Sigmoid colon (tissue), 7 donors: ENCODE measurements around the gene HOXA6. TPM values are rescaled to one million over a fixed set of nuclear protein-coding genes. Genes with fewer than 3 reads are reported as not detected.

Experiments used
- DNase-seq: peaks from one replicate; pipeline ENCODE4 v3.0.0-alpha.2; 2019
- H3K27ac ChIP-seq, 4 donors: fragments of 200-600 bp; sonication (generic); one replicate each; pipeline ENCODE4 v1.5.1; 2016 to 2019; ENCODE audit warnings: mild to moderate bottlenecking in 1 of 4
- H3K27me3 ChIP-seq, 3 donors: fragments of 200-600 bp; sonication (generic); one replicate each; pipeline ENCODE4 v1.5.1; 2019; ENCODE audit warnings: mild to moderate bottlenecking in 1 of 3
- H3K36me3 ChIP-seq, 4 donors: fragments of 200-600 bp; sonication (generic); one replicate each; pipeline ENCODE4 v1.5.1; 2016 to 2019
- H3K4me1 ChIP-seq, 4 donors: fragments of 200-600 bp; sonication (generic); one replicate each; pipeline ENCODE4 v1.5.1; 2017 to 2019
- H3K4me3 ChIP-seq, 4 donors: fragments of 200-600 bp; sonication (generic); one replicate each; pipeline ENCODE4 v1.5.1; 2017 to 2019; ENCODE audit warnings: mild to moderate bottlenecking in 2 of 4, moderate library complexity in 1 of 4
- H3K9me3 ChIP-seq, 4 donors: fragments of 200-600 bp in 3 of 4; sonication (generic) in 3 of 4; one replicate each; pipeline versions ENCODE4 v1.5.1 to v1.6.1; 2013 to 2019
- CTCF ChIP-seq, 4 experiments: fragments of 450-650 bp in 3 of 4; fragments of 200-600 bp in 1 of 4; IDR thresholded peaks; one replicate each; pipeline ENCODE4 v1.5.1; 2016 to 2019; ENCODE audit warnings: antibody characterized with exemption in 4 of 4, mild to moderate bottlenecking in 3 of 4, moderate library complexity in 2 of 4
- EP300 ChIP-seq, 4 donors: sonication (generic); formaldehyde crosslinking; IDR thresholded peaks; one replicate each; pipeline ENCODE4 v1.6.1; 2017; ENCODE audit warnings: antibody characterized with exemption in 4 of 4
- POLR2A ChIP-seq, 2 donors: fragments of 450-650 bp; IDR thresholded peaks; one replicate each; pipeline ENCODE4 v1.6.1; 2016; ENCODE audit warnings: antibody characterized with exemption in 2 of 2, mild to moderate bottlenecking in 2 of 2, moderate library complexity in 2 of 2
- POLR2AphosphoS5 ChIP-seq, 4 donors: sonication (generic); formaldehyde crosslinking; IDR thresholded peaks; one replicate each; pipeline ENCODE4 v1.6.1; 2017; ENCODE audit warnings: antibody characterized with exemption in 4 of 4
- WGBS, 2 donors: extraction: QIAGEN DNeasy Blood & Tissue Kit; methylation state at CpG; one replicate each; pipeline ENCODE4 v1.1.7; 2013; 5-methylcytosine and 5-hydroxymethylcytosine counted together
- intact Hi-C: fragments of 100-400 bp; cut with DNase I; formaldehyde crosslinking; loops from one replicate; pipeline ENCODE4 v1.15.1; 2023
- polyA plus RNA-seq, 3 donors: library from polyadenylated mRNA; stranded (reverse); fragments of 200-250 nt; gene quantifications; one replicate each; pipeline ENCODE4 v1.2.3, GENCODE V29; 2013
- total RNA-seq, 4 donors: library from RNA; depleted of rRNA; stranded (reverse); fragments of >200 nt; gene quantifications; one replicate each; pipeline ENCODE4 v1.1.0, GENCODE V29; 2016
- donor health status: healthy with polysubstance abuse.
- donor health status: Bipolar disorder and iron deficiency.
- donor health status: healthy.

Gene HOXA6
- total and polyA plus RNA-seq, 7 donors: 1.6 to 10.0 (median 4.5) TPM; not detected in 1

GRCh38 chr7:27111042-27111750, 36.4 kb downstream of the HOXA6 start:
- H3K27me3 ChIP-seq: no peaks in the 10 kb centered on the region
- peaks cover 0 to 77% (median 65%) of the 10 kb centered on the region in 4 donors for H3K4me1 ChIP-seq
- peak; percentile 85 for DNase-seq
- no peak for TF ChIP-seq CTCF (IDR thresholded peaks at IDR 0.05)
- TF ChIP-seq POLR2AphosphoS5 (IDR thresholded peaks at IDR 0.05): peak in 1 of 4 donors; percentile 44
- H3K36me3 ChIP-seq: no peaks in the 10 kb centered on the region
- no peaks in the 10 kb centered on the region for H3K9me3 ChIP-seq
- H3K27ac ChIP-seq: peak overlapping the region; percentile 93 to 99 (median 94)
- intact Hi-C loops: no loop called here
- WGBS, 2 donors: 26 to 57% methylated on average over 6 of the region's 6 CpGs
- H3K4me3 ChIP-seq: peak overlapping the region in 3 of 4 donors; percentile 18 to 42 (median 38)

GRCh38 chr7:27110186-27111031, 37.2 kb downstream of the HOXA6 start:
- no peak for TF ChIP-seq POLR2A (IDR thresholded peaks at IDR 0.05)
- TF ChIP-seq POLR2AphosphoS5 (IDR thresholded peaks at IDR 0.05): peak in 3 of 4 donors; percentile 64 to 69 (median 64)
- TF ChIP-seq EP300 (IDR thresholded peaks at IDR 0.05): peak in 1 of 4 donors; percentile 24
- H3K4me1 ChIP-seq: peaks cover 0 to 78% (median 61%) of the 10 kb centered on the region in 4 donors
- 31 to 66% methylated on average over 66 of the region's 66 CpGs for WGBS, 2 donors
- no peaks in the 10 kb centered on the region for H3K9me3 ChIP-seq
- no peaks in the 10 kb centered on the region for H3K36me3 ChIP-seq
- DNase-seq: peak; percentile 89
- no peaks in the 10 kb centered on the region for H3K27me3 ChIP-seq
- H3K27ac ChIP-seq: peak overlapping the region; percentile 93 to 99 (median 94)
- H3K4me3 ChIP-seq: peak overlapping the region; percentile 14 to 42 (median 28)
- intact Hi-C loops: no loop called here

DNA sequence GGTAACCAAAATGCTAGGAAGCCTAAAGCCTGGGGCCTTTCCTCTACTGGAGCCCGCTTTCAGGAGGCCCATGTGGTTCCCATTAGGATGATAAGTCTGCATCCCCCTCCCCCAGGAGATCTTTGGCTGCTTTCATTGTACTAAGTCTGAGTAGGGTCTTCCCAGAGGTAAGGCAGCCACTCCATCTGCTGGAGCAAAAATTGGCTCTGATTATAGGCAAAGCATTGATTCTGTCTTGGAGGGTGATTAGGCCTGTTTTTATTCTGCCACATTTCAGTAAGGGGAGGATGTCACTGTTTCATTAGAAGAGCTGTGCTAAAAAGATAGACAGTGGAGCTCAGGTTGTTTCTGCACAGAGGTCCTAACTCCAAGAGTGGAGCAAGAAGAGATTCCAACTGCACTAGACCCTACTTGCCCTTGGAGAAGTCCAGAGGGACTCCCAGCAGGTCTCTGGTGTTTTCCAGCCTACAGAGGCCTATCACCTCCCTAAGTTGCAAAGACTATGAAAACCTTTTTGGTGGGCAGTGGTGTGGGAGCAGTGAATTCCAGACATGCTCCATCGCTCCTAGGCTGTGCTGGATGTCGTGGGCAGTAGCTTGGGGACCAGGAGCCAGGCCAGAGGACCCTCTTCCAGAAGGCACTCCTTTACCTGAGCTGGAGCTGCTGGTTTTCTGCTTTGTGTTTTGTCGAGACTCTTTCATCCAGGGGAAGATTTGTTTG, 37.9 kb downstream of the HOXA6 start:
- Histone ChIP-seq H3K4me1 (peaks cover 0 to 81% (median 56%) of the 10 kb centered on the region in 4 donors), H3K27ac (peak overlapping the region; percentile 93 to 99 (median 94)), H3K4me3 (no peak overlapping the region)

GRCh38 chr7:27108390-27109127, 39.0 kb downstream of the HOXA6 start:
- Histone ChIP-seq H3K27me3 (no peaks in the 10 kb centered on the region), H3K4me3 (peak overlapping the region; percentile 27 to 47 (median 38)), H3K27ac (peak overlapping the region; percentile 93 to 99 (median 94)), H3K4me1 (peaks cover 0 to 80% (median 49%) of the 10 kb centered on the region in 4 donors), H3K36me3 (no peaks in the 10 kb centered on the region), H3K9me3 (no peaks in the 10 kb centered on the region)
- peak; percentile 89 for DNase-seq
- intact Hi-C loops: no loop called here
- peak; percentile 80 to 88 (median 82) for TF ChIP-seq POLR2AphosphoS5 (IDR thresholded peaks at IDR 0.05)
- peak; percentile 40 to 56 for TF ChIP-seq POLR2A (IDR thresholded peaks at IDR 0.05)
- no peak for TF ChIP-seq EP300 (IDR thresholded peaks at IDR 0.05)
- TF ChIP-seq CTCF (IDR thresholded peaks at IDR 0.05): no peak
- WGBS, 2 donors: 28 to 56% methylated on average over 41 of the region's 41 CpGs

More for the DNA sequence above, 37.9 kb downstream of the HOXA6 start:
- Histone ChIP-seq H3K9me3 (no peaks in the 10 kb centered on the region), H3K36me3 (no peaks in the 10 kb centered on the region), H3K27me3 (no peaks in the 10 kb centered on the region)
- WGBS, 2 donors: 83 to 86% methylated on average over 4 of the region's 4 CpGs
- TF ChIP-seq POLR2AphosphoS5 (IDR thresholded peaks at IDR 0.05) (no peak), POLR2A (IDR thresholded peaks at IDR 0.05) (no peak), CTCF (IDR thresholded peaks at IDR 0.05) (no peak), EP300 (IDR thresholded peaks at IDR 0.05) (no peak)
- no peak for DNase-seq
- intact Hi-C loops: no loop called here
